ENCODE measurements around the gene FAM171A1. TPM values are rescaled to one million over a fixed set of nuclear protein-coding genes. Genes with fewer than 3 reads are reported as not detected.
"Not testable (repeated sequence)": the region's sequence is repeated elsewhere in the genome, so short reads cannot be mapped to it uniquely, and the experiment has no call there.

FAM171A1 gene
- total RNA-seq, 1 experiment from 2014 or later: 1.0 TPM

GRCh38 chr10:15411010-15411409 is 39.9 kb upstream of the FAM171A1 start:
- no TSS peak for BruUV-seq (replicated peaks)
- CTCF ChIA-PET: no interaction called here
- Mint-ChIP-seq H3K4me1 (ENCODE audit: low read depth, unreplicated experiment) (no peaks in the 10 kb centered on the region), H3K27me3 (ENCODE audit: unreplicated experiment) (peaks cover 33% of the 10 kb centered on the region), H3K36me3 (ENCODE audit: insufficient read depth, unreplicated experiment) (no peaks in the 10 kb centered on the region), H3K9me3 (ENCODE audit: low read depth, unreplicated experiment) (peaks cover 4% of the 10 kb centered on the region), H3K27ac (ENCODE audit: unreplicated experiment) (no peak overlapping the region), H3K4me3 (ENCODE audit: low read depth, unreplicated experiment) (no peak overlapping the region)
- TF ChIP-seq, protein P1, sequence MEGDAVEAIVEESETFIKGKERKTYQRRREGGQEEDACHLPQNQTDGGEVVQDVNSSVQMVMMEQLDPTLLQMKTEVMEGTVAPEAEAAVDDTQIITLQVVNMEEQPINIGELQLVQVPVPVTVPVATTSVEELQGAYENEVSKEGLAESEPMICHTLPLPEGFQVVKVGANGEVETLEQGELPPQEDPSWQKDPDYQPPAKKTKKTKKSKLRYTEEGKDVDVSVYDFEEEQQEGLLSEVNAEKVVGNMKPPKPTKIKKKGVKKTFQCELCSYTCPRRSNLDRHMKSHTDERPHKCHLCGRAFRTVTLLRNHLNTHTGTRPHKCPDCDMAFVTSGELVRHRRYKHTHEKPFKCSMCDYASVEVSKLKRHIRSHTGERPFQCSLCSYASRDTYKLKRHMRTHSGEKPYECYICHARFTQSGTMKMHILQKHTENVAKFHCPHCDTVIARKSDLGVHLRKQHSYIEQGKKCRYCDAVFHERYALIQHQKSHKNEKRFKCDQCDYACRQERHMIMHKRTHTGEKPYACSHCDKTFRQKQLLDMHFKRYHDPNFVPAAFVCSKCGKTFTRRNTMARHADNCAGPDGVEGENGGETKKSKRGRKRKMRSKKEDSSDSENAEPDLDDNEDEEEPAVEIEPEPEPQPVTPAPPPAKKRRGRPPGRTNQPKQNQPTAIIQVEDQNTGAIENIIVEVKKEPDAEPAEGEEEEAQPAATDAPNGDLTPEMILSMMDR (IDR thresholded peaks at IDR 0.05; ENCODE audit: unreplicated experiment): no peak
- intact Hi-C loops (cut with micrococcal nuclease; ENCODE audit: unreplicated experiment): no loop called here
- DNase-seq: no peak

- CTCF ChIA-PET; H3K9me3 Mint-ChIP-seq (ENCODE audit: low read depth, unreplicated experiment); intact Hi-C loops (cut with micrococcal nuclease; ENCODE audit: unreplicated experiment); H3K36me3 Mint-ChIP-seq (ENCODE audit: insufficient read depth, unreplicated experiment); H3K4me1 Mint-ChIP-seq (ENCODE audit: low read depth, unreplicated experiment); BruUV-seq (replicated peaks); H3K4me3 Mint-ChIP-seq (ENCODE audit: low read depth, unreplicated experiment); H3K27ac Mint-ChIP-seq (ENCODE audit: unreplicated experiment); DNase-seq: not testable (repeated sequence)
- H3K27me3 Mint-ChIP-seq (ENCODE audit: unreplicated experiment): peaks cover 35% of the 10 kb centered on the region
Measured at GRCh38 chr10:15409350-15409749, 38.3 kb upstream of the FAM171A1 start.

DNA sequence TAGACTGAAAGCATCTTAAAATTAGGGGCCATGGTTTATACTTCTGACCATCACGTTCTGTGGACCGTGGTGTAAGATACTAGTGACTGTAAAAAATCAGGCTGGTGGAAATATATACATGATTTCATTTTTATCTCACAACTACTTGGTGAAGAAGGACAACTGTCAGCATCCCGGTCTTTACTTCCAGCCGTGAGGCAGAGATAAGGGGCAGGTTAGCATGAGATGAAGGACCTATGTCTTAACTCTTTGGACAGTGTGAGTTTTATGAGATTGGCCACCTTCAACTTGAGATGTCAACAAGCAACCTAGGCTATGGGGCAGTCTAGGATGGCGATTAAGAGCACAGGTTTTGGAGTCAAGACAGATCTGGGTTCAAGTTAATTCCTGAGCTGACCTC is 37.5 kb upstream of the FAM171A1 start:
- Mint-ChIP-seq H3K27ac (ENCODE audit: unreplicated experiment) (no peak overlapping the region), H3K27me3 (ENCODE audit: unreplicated experiment) (peaks cover 35% of the 10 kb centered on the region), H3K4me3 (ENCODE audit: low read depth, unreplicated experiment) (no peak overlapping the region), H3K9me3 (ENCODE audit: low read depth, unreplicated experiment) (peaks cover 4% of the 10 kb centered on the region), H3K36me3 (ENCODE audit: insufficient read depth, unreplicated experiment) (no peaks in the 10 kb centered on the region), H3K4me1 (ENCODE audit: low read depth, unreplicated experiment) (no peaks in the 10 kb centered on the region)
- no TSS peak for BruUV-seq (replicated peaks)
- TF ChIP-seq, protein P1 (IDR thresholded peaks at IDR 0.05; ENCODE audit: unreplicated experiment): no peak
- intact Hi-C loops (cut with micrococcal nuclease; ENCODE audit: unreplicated experiment): no loop called here
- CTCF ChIA-PET: no interaction called here
- no peak for DNase-seq

DNA sequence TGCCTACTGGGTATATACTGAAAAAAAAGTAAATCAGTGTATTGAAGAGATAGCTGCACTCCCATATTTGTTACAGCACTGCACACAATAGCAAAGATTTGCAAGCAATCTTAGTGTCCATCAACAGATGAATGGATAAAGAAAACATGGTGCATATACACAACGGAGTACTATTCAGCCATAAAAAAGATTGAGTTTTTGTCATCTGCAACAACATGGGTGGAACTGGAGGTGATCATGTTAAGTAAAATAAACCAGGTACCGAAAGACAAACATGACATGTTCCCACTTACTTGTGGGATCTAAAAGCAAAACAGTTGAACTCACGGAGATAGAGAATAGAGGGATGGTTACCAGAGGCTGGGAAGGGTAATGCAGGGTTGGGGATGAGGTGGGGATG is 34.2 kb upstream of the FAM171A1 start:
- peaks cover 6% of the 10 kb centered on the region for H3K9me3 Mint-ChIP-seq (ENCODE audit: low read depth, unreplicated experiment)
- intact Hi-C loops (cut with micrococcal nuclease; ENCODE audit: unreplicated experiment): no loop called here
- no peak overlapping the region for H3K27ac Mint-ChIP-seq (ENCODE audit: unreplicated experiment)
- no peak for DNase-seq
- H3K4me3 Mint-ChIP-seq (ENCODE audit: low read depth, unreplicated experiment): no peak overlapping the region
- no peaks in the 10 kb centered on the region for H3K36me3 Mint-ChIP-seq (ENCODE audit: insufficient read depth, unreplicated experiment)
- H3K4me1 Mint-ChIP-seq (ENCODE audit: low read depth, unreplicated experiment): no peaks in the 10 kb centered on the region
- CTCF ChIA-PET: no interaction called here
- H3K27me3 Mint-ChIP-seq (ENCODE audit: unreplicated experiment): peaks cover 29% of the 10 kb centered on the region
- BruUV-seq (replicated peaks): no TSS peak
- TF ChIP-seq, protein P1 (IDR thresholded peaks at IDR 0.05; ENCODE audit: unreplicated experiment): no peak

- peaks cover 29% of the 10 kb centered on the region for H3K27me3 Mint-ChIP-seq (ENCODE audit: unreplicated experiment)
- H3K9me3 Mint-ChIP-seq (ENCODE audit: low read depth, unreplicated experiment): peaks cover 2% of the 10 kb centered on the region
- CTCF ChIA-PET: no interaction called here
- H3K4me3 Mint-ChIP-seq (ENCODE audit: low read depth, unreplicated experiment): no peak overlapping the region
- DNase-seq: no peak
- H3K27ac Mint-ChIP-seq (ENCODE audit: unreplicated experiment): no peak overlapping the region
- H3K4me1 Mint-ChIP-seq (ENCODE audit: low read depth, unreplicated experiment): no peaks in the 10 kb centered on the region
- BruUV-seq (replicated peaks): no TSS peak
- TF ChIP-seq, protein P1 (IDR thresholded peaks at IDR 0.05; ENCODE audit: unreplicated experiment): no peak
- intact Hi-C loops (cut with micrococcal nuclease; ENCODE audit: unreplicated experiment): no loop called here
- no peaks in the 10 kb centered on the region for H3K36me3 Mint-ChIP-seq (ENCODE audit: insufficient read depth, unreplicated experiment)
Measured at GRCh38 chr10:15401382-15401781, 30.3 kb upstream of the FAM171A1 start.

GRCh38 chr10:15400461-15400860 is 29.4 kb upstream of the FAM171A1 start:
- H3K4me3 Mint-ChIP-seq (ENCODE audit: low read depth, unreplicated experiment); H3K9me3 Mint-ChIP-seq (ENCODE audit: low read depth, unreplicated experiment); intact Hi-C loops (cut with micrococcal nuclease; ENCODE audit: unreplicated experiment); H3K27ac Mint-ChIP-seq (ENCODE audit: unreplicated experiment); H3K36me3 Mint-ChIP-seq (ENCODE audit: insufficient read depth, unreplicated experiment); BruUV-seq (replicated peaks); DNase-seq; H3K4me1 Mint-ChIP-seq (ENCODE audit: low read depth, unreplicated experiment): not testable (repeated sequence)
- peaks cover 23% of the 10 kb centered on the region for H3K27me3 Mint-ChIP-seq (ENCODE audit: unreplicated experiment)
- CTCF ChIA-PET: interaction anchor here (0.6 kb wide), 1 partner anchor 128 kb away, joined by 4 read pairs; no protein-coding TSS in a partner anchor

Measured in Calu3 (cell line).